ENCODE data around the gene CNIH3.

CNIH3 gene

DNA sequence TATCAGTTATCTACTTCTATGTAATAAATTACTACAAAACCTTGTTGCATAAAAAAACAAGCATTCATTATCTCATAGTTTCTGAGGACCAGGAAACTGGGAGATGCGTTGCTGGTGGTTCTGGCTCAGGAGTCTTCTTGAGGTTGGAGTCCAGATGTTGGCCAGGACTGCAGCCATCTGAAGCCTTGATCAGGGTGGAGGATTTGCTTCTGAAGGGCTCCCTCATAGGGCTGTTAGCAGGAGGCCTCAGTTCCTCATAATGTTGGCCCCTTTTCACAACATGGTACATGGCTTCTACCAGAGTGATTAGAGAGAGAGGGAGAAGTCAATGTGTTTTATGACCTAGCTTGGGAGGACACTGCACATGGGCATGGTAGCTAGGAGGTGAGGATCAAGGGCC is 137.4 kb downstream of the CNIH3 start:
- Mint-ChIP-seq H3K36me3 (no peaks in the 10 kb centered on the region), H3K9me3 (peaks cover 0 to under 1% of the 10 kb centered on the region in 2 donors), H3K27me3 (peaks cover 0 to 10% of the 10 kb centered on the region in 2 donors), H3K27ac (no peak overlapping the region), H3K4me1 (peaks cover 0 to 3% of the 10 kb centered on the region in 2 donors), H3K4me3 (no peak overlapping the region)
- no peak for DNase-seq
- ATAC-seq (replicated peaks) = no peak

DNA sequence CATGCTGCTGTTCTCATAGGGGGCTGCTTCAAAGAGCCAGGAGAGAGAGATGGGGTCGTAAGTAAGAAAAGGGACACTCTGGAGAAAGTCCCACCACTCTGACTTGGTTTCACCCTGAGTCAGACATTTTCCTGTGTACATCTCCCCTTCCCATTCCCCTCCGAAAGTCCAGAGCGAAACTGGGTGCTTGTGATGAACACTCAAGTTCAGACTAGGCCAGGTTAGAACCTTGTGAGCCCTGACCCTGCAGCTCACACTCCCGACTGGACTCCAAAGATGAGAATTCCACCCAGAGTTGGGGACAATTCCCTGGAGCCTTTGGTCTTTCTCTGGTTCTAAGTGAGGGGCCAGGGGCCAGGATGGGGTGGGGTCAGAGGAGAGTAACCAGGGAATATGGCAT is 139.5 kb downstream of the CNIH3 start:
- no peak for DNase-seq
- no peak overlapping the region for H3K4me3 Mint-ChIP-seq
- peaks cover 0 to 6% of the 10 kb centered on the region in 2 donors for H3K27me3 Mint-ChIP-seq

DNA sequence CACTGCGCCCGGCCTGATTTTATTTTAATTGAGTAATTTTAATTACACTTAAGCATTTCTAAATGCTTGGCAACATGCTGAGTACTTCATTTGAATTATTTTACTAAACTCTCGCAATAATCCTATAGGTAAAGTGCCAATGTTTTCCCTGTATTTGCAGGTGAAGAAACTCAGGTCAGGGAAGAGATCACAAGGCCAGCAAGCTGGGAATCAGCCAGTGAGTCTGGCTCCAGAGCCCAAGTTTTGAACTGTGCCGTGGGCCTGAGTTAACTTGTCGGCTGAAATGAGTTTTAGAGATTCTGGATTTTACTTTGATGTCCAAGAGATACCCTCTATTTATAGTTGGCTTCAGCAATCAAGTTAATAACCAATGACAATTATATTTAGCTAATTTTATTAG is 141.4 kb downstream of the CNIH3 start:
- Mint-ChIP-seq H3K27me3 (peaks cover 0 to 6% of the 10 kb centered on the region in 2 donors), H3K9me3 (peaks cover 9% of the 10 kb centered on the region in 2 donors), H3K36me3 (no peaks in the 10 kb centered on the region), H3K4me3 (no peak overlapping the region), H3K27ac (no peak overlapping the region), H3K4me1 (peaks cover 0 to 3% of the 10 kb centered on the region in 2 donors)
- no peak for ATAC-seq (replicated peaks)
- no peak for DNase-seq

More for the DNA sequence above, 139.5 kb downstream of the CNIH3 start:
- Mint-ChIP-seq H3K4me1 (peaks cover 0 to 3% of the 10 kb centered on the region in 2 donors), H3K27ac (no peak overlapping the region), H3K36me3 (no peaks in the 10 kb centered on the region), H3K9me3 (peaks cover 9% of the 10 kb centered on the region in 2 donors)
- no peak for ATAC-seq (replicated peaks)

DNA sequence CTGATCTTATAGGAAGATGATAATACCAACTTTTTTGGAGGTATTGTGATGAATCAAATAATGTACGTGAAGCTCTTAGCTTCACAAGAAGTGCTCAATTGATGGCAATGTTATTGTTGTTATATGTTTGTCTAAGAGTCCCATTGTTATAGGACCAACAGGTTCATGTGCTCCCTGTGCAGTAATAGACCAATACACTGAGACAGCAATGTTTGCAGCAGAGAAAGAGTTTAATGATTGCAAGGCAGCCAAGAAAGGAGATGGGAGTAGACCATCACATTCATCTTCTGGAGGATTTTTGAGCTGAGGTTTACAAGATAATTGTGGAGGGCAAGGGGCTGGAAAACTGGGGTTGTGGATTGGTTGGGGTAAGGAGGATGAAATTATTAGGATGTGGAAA is 143.0 kb downstream of the CNIH3 start:
- DNase-seq (no peak), ATAC-seq (replicated peaks) (no peak)
- Mint-ChIP-seq H3K9me3 (peaks cover 9% of the 10 kb centered on the region in 2 donors), H3K36me3 (no peaks in the 10 kb centered on the region), H3K27me3 (peaks cover 0 to 6% of the 10 kb centered on the region in 2 donors), H3K4me3 (no peak overlapping the region), H3K27ac (no peak overlapping the region), H3K4me1 (peaks cover 0 to 3% of the 10 kb centered on the region in 2 donors)

DNA sequence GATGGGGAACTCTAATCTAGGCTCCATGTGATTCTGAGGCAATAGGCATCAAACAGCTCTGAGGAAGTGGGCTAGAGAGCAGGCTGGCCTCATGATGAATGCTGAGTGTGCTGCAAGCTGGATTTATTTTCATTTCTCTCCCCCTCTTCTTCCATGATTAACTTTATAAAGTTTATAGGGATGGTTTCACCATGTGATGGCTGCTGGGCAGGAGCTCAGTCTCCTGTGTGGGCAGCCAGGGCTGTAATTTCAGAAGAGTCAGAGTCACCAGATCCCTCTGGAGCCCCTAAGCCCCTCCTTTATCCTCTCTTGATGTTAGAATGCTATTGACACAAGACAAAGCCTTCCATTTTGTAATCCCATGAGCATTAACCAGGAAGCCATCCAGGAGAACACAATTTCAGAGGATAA is 143.6 kb downstream of the CNIH3 start:
- Mint-ChIP-seq H3K9me3 (peaks cover 9 to 11% of the 10 kb centered on the region in 2 donors), H3K36me3 (no peaks in the 10 kb centered on the region), H3K27ac (no peak overlapping the region), H3K4me1 (peaks cover 0 to 3% of the 10 kb centered on the region in 2 donors), H3K4me3 (no peak overlapping the region), H3K27me3 (peaks cover 0 to 6% of the 10 kb centered on the region in 2 donors)
- DNase-seq (no peak), ATAC-seq (replicated peaks) (no peak)

DNA sequence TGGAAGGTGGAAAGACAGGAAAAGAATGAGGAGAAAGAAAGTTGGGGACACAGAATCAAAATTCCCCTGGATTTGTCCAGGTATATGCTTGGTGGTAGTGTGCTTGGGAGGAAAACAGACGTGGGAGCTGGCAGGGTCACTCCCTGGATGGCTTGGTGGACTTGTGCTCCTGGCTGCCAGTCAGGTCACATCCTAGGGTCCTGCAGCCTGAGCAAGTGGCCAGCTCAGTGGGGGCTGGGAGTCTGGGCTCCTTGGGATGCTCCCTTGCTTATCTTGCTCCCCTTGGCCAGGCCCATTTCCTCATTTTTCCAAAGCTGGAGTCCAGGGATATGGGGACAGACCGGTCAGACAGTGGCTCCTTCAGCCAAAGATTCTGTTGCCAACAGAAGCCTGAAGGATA is 144.0 kb downstream of the CNIH3 start:
- H3K9me3 Mint-ChIP-seq = peaks cover 9 to 11% of the 10 kb centered on the region in 2 donors
- ATAC-seq (replicated peaks) = no peak
- no peaks in the 10 kb centered on the region for H3K36me3 Mint-ChIP-seq
- no peak overlapping the region for H3K4me3 Mint-ChIP-seq
- peaks cover 0 to 4% of the 10 kb centered on the region in 2 donors for H3K27me3 Mint-ChIP-seq
- DNase-seq = no peak
- no peak overlapping the region for H3K27ac Mint-ChIP-seq
- peaks cover 0 to 2% of the 10 kb centered on the region in 2 donors for H3K4me1 Mint-ChIP-seq

DNA sequence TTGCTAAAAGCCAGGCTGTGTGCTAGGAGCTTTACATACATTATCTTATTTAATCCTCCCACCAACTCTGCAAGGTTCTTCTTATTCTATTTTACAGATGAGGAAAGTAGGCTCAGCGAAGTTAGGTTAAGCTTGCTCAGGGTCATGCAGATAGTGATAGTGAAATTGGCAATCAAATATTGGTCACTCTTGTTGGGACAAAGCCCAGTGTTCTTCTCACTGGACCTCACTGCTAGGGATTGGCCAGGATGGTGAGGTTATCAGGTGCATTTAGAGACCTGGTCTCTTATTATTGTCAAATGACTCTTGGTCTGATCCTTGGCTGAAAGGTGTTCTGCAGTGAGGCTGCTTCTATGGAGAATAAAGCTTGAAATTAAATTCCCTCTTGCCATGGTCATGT is 145.1 kb downstream of the CNIH3 start:
- H3K4me3 Mint-ChIP-seq = no peak overlapping the region
- peaks cover 9 to 11% of the 10 kb centered on the region in 2 donors for H3K9me3 Mint-ChIP-seq
- no peaks in the 10 kb centered on the region for H3K36me3 Mint-ChIP-seq
- no peaks in the 10 kb centered on the region for H3K27me3 Mint-ChIP-seq
- ATAC-seq (replicated peaks) (no peak), DNase-seq (no peak)
- no peak overlapping the region for H3K27ac Mint-ChIP-seq
- H3K4me1 Mint-ChIP-seq = no peaks in the 10 kb centered on the region

DNA sequence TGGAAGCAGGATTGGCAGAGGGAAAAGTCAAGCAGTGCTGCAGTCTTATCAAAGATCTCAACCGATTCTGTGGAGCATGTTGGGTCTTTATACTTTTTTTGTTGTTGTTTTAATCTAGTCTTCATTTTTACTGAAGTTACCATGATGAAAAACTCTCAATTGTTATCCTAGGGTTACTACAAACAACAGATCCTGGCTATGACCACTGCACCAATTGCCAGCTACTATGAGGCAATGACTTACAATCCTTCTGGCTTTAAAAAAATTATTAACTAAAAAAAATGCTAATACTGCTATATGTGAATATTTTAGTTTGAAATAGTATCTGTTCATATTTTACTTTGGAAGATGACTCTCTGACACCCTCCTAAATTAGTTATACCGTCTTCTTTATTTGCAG is 145.9 kb downstream of the CNIH3 start:
- Mint-ChIP-seq H3K4me1 (no peaks in the 10 kb centered on the region), H3K36me3 (no peaks in the 10 kb centered on the region), H3K27me3 (peaks cover 0 to 5% of the 10 kb centered on the region in 2 donors), H3K9me3 (peaks cover 9 to 11% of the 10 kb centered on the region in 2 donors), H3K4me3 (no peak overlapping the region), H3K27ac (no peak overlapping the region)
- DNase-seq = no peak
- no peak for ATAC-seq (replicated peaks)

DNA sequence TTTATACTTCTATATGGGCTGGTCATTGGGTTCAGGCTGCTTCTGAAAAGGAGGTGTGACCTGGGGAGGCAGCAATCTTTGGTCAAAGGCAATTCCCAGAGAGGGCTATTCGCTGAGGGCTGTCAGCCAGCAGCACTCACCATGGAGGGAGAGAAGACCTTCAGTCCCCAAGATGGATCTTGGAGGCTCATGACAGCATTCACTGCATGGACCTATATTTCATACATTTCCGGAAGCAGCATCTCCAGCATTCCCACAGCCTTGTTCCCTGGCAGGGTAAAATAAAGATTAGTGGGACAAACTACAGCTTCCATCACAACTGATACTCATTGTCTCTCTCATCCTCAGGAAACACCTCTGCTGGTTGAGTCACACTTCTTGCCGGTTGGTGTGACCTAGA is 146.6 kb downstream of the CNIH3 start:
- H3K27me3 Mint-ChIP-seq = peaks cover 0 to 6% of the 10 kb centered on the region in 2 donors
- H3K4me1 Mint-ChIP-seq = no peaks in the 10 kb centered on the region
- ATAC-seq (replicated peaks) (no peak), DNase-seq (no peak)
- H3K36me3 Mint-ChIP-seq = no peaks in the 10 kb centered on the region
- H3K4me3 Mint-ChIP-seq = no peak overlapping the region
- no peak overlapping the region for H3K27ac Mint-ChIP-seq
- peaks cover 9 to 11% of the 10 kb centered on the region in 2 donors for H3K9me3 Mint-ChIP-seq

DNA sequence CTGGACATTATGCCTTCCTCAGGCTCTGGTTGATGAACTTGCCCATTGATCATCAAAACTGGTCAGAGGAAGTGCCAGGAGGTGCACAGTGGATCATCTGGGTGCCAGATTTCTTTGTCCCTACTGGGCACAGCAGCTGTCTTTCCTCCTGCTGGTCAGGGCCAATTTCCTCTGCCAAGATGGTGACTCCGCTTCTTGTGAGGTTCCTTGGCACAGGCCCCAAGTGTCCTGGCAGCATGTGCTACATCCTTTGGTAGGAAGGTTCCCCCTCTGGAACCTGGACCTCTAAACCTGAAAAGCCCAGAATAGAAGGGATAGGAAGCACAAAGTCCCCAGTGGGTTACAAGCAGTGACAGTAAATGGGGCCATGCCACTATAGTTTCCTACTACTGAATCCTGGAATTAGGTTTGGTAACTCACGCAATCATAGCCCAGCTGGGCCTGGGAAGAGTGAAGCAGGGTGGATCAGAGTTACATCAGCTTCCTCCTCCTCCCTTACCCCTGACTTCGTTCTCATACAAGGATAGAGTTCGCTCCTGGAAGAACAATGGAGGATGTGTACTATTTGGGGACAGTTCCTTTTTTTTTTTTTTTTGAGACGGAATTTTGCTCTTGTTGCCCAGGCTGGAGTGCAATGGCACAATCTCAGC is 147.1 kb downstream of the CNIH3 start:
- peaks cover 9 to 11% of the 10 kb centered on the region in 2 donors for H3K9me3 Mint-ChIP-seq
- H3K27me3 Mint-ChIP-seq = peaks cover 0 to 6% of the 10 kb centered on the region in 2 donors
- H3K36me3 Mint-ChIP-seq = no peaks in the 10 kb centered on the region
- ATAC-seq (replicated peaks) (no peak), DNase-seq (no peak)
- H3K4me3 Mint-ChIP-seq = no peak overlapping the region
- H3K4me1 Mint-ChIP-seq = no peaks in the 10 kb centered on the region
- H3K27ac Mint-ChIP-seq = no peak overlapping the region

DNA sequence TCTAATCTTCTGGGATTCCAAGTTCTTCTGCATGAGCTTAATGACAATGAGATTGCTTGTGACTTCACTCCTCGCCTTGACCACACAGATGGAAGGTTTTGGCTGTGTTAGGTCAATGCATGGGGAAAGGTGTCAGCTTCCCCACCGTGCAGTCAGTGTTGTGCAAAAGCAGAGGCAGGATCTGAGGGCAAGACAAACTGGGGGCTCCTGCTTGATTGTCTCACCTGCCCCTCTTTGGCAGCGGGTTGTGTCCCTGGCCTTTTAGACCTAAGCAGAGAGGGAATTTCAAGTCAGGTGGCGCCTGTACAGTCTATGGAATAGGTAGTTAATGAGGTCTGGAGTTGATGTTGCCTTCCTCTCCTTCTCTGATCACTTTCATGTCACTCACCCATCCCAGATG is 150.1 kb downstream of the CNIH3 start:
- peaks cover 0 to 2% of the 10 kb centered on the region in 2 donors for H3K9me3 Mint-ChIP-seq
- no peaks in the 10 kb centered on the region for H3K36me3 Mint-ChIP-seq
- DNase-seq = no peak
- H3K27ac Mint-ChIP-seq = no peak overlapping the region
- ATAC-seq (replicated peaks) = no peak
- H3K4me3 Mint-ChIP-seq = no peak overlapping the region
- no peaks in the 10 kb centered on the region for H3K4me1 Mint-ChIP-seq
- H3K27me3 Mint-ChIP-seq = peaks cover 1 to 6% of the 10 kb centered on the region in 2 donors

DNA sequence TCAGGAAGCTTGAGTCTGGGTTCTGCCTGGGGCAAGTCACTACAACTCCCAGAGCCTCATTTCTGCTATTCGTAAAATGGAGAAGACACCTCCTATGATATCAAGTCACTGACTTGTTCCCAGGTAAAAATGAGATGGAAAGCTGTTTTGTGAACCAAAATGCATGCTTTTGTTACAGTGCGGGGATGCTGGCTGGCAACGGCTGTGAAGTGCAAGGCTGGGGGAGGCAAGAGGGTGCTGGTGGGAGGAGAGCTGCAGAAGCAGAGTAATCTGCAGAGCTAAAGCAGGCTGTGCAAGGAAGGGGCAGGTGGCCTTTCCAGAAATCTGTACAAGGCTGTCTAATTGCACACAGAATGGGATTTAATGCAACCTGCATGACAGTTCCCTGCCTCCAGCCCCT is 150.9 kb downstream of the CNIH3 start:
- ATAC-seq (replicated peaks) (no peak), DNase-seq (no peak)
- peaks cover 0 to 2% of the 10 kb centered on the region in 2 donors for H3K9me3 Mint-ChIP-seq
- no peak overlapping the region for H3K27ac Mint-ChIP-seq
- no peaks in the 10 kb centered on the region for H3K4me1 Mint-ChIP-seq
- H3K4me3 Mint-ChIP-seq = no peak overlapping the region
- peaks cover 6 to 9% of the 10 kb centered on the region in 2 donors for H3K27me3 Mint-ChIP-seq
- H3K36me3 Mint-ChIP-seq = no peaks in the 10 kb centered on the region

DNA sequence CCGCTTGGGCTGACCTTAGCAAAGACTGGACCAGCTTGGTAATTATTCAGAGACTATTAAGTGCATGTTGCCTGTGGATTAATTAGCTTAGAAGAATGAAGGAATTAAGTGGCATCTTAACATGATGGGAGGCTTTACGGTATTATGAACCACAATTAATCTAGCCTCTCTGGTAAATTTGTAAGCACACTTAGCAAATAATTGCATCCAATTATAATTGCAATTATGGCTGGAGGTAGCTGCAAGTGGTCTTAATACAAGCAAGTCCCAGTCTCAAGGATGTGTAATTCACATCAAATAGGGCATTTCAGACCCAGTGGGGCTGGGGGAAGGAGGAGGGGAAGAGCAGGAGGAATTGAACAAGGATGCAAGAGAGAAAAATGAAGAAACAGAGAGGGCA is 151.6 kb downstream of the CNIH3 start:
- Mint-ChIP-seq H3K4me1 (no peaks in the 10 kb centered on the region), H3K36me3 (no peaks in the 10 kb centered on the region), H3K27me3 (peaks cover 6 to 9% of the 10 kb centered on the region in 2 donors), H3K4me3 (no peak overlapping the region), H3K27ac (no peak overlapping the region), H3K9me3 (peaks cover 0 to 2% of the 10 kb centered on the region in 2 donors)
- ATAC-seq (replicated peaks) (no peak), DNase-seq (no peak)

DNA sequence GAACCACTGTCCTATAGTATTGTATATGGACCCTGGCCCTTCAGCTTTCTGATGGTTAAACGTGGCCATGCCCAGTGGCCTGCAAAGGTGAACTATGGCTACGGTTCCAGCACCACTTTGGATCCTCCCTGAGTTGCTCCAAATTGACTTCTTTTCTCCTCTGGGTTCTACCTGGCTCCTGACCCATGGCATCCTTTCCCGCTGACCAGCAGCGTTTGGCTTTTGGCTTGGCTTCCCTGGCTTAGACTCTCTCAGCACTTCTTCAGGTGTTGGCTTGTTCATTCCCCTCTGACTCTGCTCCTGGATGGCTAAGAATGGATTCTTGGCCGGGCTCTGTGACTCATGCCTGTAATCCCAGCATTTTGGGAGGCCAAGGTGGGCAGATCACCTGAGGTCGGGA is 152.9 kb downstream of the CNIH3 start:
- Mint-ChIP-seq H3K4me1 (no peaks in the 10 kb centered on the region), H3K4me3 (no peak overlapping the region), H3K36me3 (no peaks in the 10 kb centered on the region), H3K27me3 (peaks cover 6 to 9% of the 10 kb centered on the region in 2 donors), H3K27ac (no peak overlapping the region), H3K9me3 (peaks cover 0 to 2% of the 10 kb centered on the region in 2 donors)
- DNase-seq (no peak), ATAC-seq (replicated peaks) (no peak)

DNA sequence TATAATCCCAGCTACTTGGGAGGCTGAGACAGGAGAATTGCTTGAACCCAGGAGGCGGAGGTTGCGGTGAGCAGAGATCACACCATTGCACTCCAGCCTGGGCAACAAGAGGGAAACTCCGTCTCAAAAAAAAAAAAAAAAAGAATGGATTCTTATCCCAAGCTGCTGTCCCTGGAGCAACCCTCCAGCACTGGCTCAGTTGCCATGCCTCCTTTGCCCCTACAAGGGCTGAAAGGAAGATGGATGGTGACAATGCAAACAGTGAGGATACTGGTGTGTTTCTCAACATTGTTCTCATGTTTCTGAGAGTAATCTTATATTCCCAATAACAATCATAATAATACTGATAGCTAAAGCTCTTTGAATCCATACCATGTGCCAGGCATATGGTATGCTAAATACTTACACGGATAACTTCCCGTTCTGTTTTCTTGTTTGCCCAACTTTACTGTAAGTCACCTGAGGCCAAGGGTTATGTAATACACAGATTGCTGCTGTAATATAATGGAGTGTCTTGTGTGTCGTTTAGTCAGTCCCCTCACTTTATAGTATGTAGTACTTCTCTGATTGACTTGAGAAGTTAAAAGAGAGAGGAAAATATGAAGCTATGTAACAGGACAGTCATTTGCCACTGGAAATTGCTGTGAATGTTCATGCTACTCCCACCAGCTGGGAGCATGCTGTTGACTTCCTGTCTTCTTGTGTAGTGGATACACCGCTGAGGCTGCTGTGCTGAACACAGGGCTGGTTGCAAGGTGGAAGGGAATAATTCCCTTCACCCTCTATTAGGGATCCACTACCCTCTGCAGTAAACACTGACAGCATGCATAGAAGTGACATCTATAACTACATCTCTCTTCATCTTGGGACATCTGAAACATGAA is 153.6 kb downstream of the CNIH3 start:
- no peak overlapping the region for H3K27ac Mint-ChIP-seq
- DNase-seq = no peak
- H3K36me3 Mint-ChIP-seq = no peaks in the 10 kb centered on the region
- no peak overlapping the region for H3K4me3 Mint-ChIP-seq
- H3K27me3 Mint-ChIP-seq = peaks cover 6 to 9% of the 10 kb centered on the region in 2 donors
- no peaks in the 10 kb centered on the region for H3K4me1 Mint-ChIP-seq
- ATAC-seq (replicated peaks) = no peak
- peaks cover 0 to under 1% of the 10 kb centered on the region in 2 donors for H3K9me3 Mint-ChIP-seq
